GM18519 (cell line): ENCODE measurements around the gene SUGCT.

Experiments used
- ATAC-seq: cut with Tn5 transposase; IDR thresholded peaks from one replicate; pipeline ENCODE4 v1.9.1; 2021; ENCODE audit warnings: mild to moderate bottlenecking, moderate library complexity; ENCODE audit not compliant: unreplicated experiment, low FRiP score

SUGCT gene

DNA sequence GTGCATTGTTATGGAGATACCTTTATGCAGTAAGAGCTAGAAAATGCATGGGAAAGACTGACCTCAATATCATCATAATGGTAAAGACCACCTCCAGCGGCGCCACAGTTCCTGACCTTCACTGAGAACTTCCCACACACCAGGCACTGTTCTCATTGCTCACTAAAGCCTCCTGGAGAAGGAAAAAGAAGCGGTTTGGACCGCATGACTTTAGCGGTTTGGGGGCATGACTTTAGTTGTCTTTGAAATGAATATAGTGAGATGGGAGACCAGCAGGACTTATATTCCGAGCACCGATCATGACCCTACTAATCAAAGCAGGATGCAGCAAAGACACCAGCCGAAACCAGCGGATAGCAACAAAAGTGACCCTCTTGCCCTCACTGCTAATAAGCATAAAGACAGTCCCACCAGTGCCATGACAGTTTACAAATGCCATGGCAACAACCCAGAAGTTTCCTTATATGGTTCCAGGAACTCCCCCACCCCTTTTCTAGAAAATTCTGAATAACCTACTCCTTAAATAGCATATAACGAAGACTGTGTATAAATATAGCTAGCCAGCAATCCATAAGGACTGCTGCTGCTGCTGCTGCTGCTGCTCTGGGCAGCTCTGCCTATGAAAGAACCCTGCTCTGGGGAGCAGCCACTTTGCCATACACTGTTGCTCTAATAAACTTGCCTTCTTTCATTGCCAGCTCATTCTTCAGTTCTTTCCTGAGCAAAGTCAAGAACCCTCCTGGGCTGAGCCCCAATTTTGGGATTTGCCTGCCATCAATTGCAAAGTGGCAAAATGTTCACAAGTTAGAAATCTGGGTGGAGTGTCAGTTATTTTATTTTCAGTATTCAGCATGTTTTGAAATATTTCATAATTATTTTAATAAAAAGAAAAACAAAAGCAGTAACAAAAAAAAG, 694.1 kb downstream of the SUGCT start:
- ATAC-seq: no peak

DNA sequence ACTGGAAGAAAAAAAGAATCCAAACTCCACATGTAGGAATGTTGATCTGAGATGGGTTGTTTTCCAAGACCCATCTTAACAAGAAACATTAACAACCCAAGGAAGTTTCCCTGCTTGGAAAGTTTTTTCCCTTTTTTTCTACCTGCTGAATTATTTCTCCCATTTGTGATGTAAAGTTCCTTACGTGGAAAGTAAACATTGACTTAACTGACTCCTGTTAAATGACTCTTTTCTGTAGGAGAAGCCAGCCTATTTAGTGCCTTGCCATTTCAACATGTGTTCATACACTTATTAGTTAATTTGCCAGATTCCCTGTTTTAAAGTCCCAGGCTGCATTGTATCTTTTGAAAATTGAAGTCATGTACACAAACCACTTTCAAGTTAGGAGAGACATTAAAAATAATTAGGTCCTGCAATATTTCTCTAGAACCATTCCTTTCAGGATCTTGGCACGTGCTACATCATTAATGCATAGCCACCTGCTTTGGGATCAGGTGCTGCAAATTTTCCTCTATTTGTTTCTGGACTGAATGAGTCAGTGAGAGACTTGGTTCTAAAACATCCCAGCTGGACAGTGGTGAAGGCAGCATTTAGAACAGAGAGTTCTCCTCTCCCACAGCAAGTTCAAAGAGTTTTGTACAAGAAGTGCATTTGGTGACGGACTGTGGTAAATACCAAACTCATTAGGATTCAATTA, 698.5 kb downstream of the SUGCT start:
- ATAC-seq: no peak

DNA sequence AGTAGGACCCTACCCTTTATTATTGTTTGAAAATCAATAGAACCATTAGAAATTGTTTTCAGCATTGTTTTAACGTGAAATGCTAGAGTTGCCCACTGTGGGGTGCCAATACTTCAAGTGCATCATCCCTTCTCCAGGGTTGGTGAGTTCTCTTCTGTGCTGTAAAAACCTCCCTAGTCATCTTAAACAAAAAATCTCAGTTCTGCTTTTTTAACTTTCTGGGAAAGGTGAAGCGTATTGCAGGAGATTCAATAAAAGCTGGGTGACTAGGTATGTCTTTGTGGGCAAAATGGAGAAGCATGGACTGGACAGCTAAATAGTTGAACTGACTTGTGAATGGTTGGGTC, 699.1 kb downstream of the SUGCT start:
- ATAC-seq: no peak

DNA sequence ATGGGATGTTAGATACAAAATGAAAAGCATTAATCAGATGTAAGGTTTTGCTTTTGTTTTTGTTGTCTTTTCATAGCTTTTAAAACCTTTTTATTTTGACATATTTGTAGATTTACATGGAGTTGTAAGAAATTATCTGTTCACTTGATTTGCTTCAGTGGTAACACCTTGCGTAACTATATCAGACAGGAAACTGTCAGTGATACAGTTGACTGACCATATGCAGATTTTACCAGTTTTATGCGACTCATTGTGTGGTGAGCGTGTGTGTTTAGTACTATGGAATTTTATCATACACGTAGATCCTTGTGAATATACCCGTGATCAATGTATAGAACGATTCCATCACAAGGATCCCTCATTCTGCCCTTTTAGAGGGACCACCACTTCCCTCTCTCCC, 701.4 kb downstream of the SUGCT start:
- peak; percentile 47 for ATAC-seq

DNA sequence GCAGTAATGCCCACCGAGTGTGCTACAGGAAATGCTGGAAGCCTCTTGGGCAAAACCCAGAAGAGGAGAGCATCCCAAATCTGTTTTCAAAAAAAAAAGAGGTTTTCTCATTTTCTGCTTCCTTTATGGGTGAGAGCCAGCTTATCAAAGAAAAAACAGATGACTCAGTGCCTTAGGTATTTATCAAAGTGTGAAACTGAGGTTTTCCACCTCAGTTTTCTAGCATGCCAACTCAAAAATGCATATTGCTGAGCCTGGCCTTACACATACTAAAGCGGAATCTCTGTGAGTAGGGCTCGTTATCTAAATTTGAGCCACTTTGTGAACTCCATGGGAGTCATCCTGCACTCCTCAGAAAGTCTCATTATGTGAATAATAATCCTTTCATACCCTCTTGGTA, 705.1 kb downstream of the SUGCT start:
- no peak for ATAC-seq

DNA sequence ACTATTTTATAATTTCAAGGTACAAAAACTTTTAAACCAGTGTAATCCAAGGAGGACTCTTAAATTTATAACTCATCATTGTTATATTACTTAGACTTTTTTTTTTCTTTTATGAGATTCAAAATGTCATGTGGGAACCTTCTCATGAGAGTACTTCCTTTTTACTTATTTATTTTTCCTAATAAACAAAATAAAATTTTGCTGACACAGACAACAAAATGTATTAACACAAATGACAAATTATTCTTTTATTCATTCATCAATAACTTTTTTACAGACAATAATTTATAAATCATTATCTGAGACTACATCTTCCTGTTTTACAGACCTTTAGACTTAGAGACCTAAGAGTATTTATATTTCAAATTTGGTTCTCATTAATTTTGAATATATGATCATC, 706.2 kb downstream of the SUGCT start:
- ATAC-seq: no peak

DNA sequence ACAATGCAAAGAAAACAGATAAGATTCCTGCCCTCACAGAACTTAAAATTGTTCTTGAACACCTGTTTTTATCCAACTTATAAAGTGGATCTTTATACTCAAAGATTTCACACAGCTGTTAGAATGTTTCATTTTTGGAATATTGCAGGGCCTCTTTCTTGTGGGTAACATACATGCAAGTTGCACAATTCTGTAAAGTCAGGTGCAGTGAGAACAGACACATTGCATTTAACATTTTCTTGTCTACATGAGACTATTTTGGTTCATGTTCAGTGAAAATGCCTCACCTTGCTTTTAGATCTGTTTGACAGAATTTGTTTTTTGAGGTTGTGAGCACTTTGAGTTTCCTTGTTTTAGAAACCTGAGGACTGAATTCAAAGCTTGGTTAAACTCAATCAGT, 707.8 kb downstream of the SUGCT start:
- ATAC-seq: no peak

DNA sequence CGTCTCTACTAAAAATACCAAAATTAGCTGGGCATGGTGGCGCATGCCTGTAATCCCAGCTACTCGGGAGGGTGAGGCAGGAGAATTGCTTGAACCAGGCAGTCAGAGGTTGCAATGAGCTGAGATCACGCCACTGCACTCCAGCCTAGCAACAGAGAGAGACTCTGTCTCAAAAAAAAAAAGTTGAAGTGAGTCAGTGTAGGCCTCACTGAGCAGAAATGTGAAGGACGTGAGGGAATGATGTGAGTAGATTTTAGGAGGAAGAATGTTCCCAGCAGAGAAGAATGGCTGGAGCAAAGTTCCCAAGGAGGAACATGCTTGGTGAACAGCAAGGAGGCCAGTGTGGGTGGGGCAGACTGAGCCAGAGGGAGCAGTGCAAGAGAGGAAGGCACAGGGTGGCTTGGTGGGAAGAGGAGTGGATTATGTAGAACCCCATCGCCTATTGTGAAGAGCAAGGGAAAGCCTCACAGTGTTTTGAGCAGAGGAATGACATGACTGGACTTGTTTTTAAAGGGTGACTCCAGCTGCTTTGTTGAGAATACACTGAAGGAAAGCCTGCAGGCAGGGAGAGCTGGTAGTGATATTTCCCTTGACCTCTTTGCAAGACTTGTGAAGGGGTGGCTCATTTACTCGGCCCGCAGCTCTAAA, 708.7 kb downstream of the SUGCT start:
- ATAC-seq: no peak

DNA sequence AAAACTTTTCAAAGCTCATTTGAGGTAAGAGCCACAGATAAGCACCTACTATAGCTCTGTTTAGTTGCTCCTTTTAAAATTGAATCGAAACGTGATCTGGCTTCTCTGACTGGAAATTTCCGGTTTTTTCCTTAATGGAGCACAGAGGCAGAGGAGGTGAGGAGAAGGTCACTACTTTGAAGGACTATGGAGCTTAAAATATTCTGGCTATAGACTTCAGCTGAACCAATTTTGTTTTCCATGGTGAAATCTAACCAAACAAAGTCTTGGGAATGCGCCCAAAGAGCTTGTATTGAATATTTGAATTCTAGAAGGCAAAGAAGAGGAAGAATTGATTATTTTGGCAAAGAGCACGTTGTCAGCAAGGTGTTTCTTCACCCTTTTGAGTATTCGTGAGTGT, 711.1 kb downstream of the SUGCT start:
- no peak for ATAC-seq

DNA sequence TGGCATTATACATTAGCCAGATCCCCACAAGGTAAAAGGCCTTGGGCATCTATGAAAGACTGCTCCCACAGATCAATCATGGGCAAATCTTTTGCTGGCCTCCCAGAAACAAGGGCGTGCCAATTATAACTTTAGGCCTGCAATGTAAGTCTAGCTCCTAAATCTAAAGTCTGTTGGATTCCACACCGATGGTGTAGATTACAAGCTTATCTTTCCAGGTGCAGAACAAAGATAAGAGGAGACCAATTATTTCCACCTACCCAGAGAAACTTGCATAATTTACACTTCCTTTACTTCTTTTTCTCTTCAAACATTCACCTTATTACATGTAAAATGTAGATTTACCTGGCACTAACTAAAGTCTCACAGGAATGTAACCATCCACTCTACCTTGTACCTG, 713.1 kb downstream of the SUGCT start:
- ATAC-seq: no peak

DNA sequence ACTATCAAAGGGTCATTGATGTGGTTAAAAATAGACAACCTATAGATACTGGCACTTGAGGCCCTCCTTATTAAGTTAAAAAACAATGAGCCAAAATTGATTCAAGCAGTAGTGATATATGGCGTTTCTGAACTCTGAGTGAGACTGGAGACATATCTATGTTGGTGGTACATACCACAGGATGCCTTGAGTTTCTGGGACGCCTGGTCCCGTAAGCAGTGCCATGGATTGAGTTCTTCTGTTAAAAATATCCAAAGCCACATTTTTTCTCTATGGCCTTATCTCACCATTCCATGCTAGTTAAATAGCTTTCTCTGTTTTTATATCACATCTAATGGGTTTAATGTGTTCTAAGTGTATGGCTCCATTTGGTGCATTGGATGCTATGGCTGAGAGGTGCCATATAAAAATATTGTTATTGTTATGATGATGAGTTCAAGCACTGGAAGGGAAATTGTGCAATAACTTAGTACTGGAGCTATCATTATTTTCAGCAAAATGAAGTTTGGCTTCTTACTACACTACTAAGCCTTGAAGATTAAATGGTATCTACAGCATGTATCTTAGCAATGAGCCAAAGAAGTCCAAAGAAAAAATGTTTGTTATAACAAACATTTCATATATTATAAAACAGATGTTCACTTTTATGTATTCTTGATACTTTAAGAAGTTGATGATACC, 713.9 kb downstream of the SUGCT start:
- no peak for ATAC-seq

DNA sequence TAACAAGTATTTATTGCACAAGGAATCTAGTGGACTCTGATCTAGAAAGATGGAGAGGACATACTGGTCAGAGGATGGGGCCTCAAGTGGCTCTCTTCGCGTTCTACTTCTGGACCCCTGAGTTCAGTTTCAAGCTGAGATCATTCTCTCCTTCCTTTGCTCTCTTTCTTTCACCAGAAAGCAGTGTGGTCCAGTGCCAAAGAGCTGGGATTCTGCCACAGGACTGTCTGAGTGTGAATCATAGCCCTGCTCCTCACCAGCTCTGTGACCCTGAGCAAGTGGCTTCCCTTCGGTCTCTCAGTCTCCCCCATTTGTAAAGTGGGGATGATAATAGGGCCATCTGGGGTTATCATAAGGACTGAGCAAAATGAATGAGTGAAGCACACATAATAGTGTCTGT, 715.2 kb downstream of the SUGCT start:
- no peak for ATAC-seq

DNA sequence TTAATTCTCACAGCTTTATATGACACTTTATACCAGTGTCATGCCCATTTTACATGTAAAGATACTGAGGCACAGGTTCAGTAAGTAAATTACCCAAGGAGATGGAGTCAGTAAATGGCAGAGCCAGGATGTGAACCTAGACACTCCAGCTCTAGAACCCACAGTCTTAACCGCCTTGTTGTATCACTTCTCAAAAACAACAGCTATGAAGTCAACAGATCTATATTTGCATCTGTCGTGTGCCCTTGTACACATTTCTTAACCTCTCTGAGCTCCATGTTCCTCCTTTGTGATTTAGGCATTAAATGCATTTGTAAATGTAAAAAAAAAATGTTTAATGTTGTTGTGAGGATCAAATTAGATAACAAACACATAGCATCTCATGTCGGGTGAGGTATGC, 716.2 kb downstream of the SUGCT start:
- no peak for ATAC-seq

DNA sequence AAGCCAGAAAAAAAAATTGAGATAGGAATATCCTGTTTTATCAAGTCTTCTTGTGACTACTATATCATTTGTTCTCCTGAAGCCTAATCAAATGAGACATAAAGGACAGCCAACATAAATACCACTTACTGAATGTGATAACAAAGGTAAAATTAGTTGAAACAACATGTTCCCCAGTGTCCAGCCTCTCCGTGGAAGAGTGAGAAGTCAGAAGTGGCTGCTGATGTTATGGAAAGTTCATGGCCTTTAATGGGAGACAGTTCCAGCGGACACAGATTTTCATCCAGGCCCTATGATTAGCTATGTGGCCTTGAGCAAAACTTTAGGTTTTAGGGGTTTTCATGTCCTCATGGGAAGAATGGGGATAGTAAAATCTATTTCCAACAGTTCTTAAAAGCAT, 724.3 kb downstream of the SUGCT start:
- ATAC-seq: no peak

DNA sequence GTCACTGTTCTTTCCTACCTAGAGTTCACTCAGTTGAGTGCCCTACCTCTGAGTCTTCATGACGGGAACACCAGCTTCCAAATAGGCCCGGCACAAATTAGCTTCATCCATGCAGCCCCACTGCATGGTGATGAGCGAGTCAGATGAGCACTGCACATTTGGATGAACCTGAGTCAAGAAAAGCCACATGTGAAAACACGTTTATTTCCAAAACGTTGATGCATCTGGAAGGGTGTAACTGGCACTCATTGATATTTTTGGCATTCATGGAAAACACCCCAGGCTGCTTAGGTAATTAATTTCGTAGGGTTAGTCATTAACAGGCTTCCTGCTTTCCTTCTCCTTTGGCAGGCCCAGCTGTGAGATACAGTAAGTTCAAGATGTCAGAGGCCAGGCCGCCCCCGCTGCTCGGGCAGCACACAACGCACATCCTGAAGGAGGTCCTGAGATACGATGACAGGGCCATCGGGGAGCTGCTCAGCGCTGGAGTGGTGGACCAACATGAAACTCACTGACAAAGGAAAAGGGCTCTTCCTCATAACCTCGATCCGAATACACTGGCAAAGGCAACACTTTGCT, 725.2 kb downstream of the SUGCT start:
- ATAC-seq: no peak

DNA sequence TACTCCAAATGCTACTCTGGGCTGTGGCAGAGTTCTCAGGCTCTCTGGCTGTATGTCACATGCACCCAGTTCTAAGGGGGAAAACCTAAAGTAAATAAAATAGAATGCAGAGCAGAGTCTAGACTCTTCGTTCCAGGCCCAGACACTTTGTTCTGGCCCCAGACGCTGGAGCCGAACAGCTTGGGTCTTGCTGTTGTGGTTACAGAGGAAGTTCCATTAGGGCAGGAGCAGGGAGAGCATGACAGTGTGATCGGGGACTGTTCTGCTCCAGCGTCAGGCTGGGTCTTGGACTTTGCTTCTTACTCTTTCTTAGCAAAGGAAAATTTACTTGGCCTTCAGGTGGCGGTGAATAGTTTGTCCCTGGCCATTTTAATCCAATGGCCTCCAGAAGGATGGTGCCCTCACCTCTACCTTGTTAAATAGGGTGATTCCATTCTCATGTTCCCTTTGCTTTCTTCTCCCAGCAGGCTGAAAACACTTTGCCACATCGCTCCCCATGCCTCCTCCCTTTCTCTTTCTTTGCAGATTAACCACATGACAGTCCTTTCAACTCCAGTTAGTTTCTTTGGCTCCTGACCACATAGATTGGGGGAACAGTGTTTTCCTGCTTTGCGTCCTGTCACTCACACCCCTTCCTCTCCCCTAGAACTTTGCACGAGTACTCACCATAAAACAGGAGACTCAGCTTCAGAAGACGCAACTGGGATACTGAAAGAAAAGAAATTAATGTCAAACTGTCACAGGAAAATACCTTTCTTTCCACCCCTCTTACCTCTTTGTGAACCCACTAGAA, 730.8 kb downstream of the SUGCT start:
- no peak for ATAC-seq

DNA sequence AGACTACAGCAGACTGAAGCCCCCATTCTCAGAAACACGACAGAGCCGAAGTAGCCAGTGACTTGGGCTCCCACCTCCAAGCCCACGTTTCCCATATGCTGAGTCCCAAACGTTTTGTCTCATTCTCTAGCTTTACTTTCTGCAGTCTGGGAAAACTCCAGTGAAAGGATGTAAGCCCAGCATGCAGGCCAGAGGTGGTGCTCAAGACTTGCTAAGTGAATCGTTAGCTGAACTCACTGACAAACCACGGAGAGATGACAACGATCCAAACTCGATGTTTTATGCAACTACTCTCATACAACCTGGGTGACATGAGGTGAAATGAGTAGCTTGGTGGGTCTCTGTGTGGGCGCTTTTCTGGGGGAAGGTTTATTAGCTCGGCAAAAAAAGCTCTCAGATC, 731.8 kb downstream of the SUGCT start:
- ATAC-seq: no peak

DNA sequence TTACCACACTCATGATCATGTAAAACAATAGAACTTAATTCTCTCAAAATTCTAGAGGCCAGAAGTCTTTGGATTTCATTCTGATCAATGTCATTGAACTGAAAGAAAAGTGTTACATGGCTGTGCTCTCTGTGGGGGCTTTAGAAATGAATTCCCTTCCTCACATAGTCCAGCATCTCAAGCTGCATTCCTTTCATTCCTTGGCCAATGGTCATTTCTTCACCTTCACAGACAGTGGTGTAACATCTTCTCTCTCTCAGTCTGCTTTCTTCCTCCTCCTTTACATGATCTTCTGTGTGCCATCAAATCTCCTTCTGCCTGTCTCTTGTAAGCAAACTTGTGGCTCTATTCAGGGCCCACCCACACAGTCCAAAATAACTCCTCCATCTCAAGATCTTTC, 735.3 kb downstream of the SUGCT start:
- no peak for ATAC-seq

DNA sequence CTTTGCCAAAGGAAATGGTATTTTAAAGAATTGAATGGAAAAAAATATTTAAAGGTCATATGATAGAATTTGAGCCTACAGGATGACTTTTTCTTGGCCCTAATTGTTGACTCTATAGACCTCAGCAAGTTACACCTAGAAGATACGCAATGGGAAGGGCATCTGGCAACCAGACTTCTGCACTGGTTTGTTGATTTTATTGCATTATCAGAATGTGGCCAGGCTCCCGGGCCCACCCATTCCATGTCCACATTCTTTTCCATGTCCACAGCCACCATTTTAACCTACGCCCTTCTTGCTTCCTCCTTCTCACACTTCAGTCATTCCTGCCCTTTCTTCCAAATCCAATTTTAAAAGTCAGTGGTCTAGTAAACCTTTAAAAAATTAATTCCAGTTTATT, 738.4 kb downstream of the SUGCT start:
- ATAC-seq: no peak

DNA sequence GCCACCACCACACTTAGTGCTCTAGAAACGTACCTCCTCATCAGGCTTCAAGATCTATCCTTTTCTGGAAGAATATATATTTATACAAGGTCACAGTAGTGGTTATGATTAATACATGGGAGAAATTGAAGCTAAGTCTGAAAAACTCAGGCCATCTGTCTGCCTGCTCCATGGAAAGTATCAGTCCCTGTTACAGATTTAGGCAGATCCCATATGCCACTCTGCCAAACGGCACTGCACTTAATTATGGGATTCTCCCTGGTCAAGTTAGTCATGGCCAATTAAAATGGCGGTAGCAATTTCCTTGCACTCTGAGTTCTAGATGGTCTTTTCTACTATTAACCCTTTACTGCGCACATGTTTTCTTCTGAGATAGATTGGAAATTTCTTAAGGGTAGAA, 740.0 kb downstream of the SUGCT start:
- ATAC-seq: no peak
